Tibial artery (tissue), 4 donors: ENCODE measurements around the gene VPS13D.

Source experiments
- DNase-seq, 2 donors: peaks; one replicate each; pipeline ENCODE4 v3.0.0-alpha.2; 2019
- H3K27ac ChIP-seq, 2 donors: fragments of 200-600 bp; sonication (generic) in 1 of 2; 1 replicate in 1 of 2; 2 replicates in 1 of 2; pipeline ENCODE4 v1.5.1; 2018 to 2019; ENCODE audit warnings: mild to moderate bottlenecking in 1 of 2
- H3K27me3 ChIP-seq, 2 donors: fragments of 200-600 bp; sonication (generic) in 1 of 2; one replicate each; pipeline versions ENCODE4 v1.5.1 to v1.6.0; 2016 to 2019
- H3K36me3 ChIP-seq, 3 donors: fragments of 200-600 bp; sonication (generic) in 2 of 3; one replicate each; pipeline ENCODE4 v1.5.1; 2016 to 2019; ENCODE audit warnings: mild to moderate bottlenecking in 2 of 3
- H3K4me1 ChIP-seq, 4 donors: fragments of 200-600 bp; sonication (generic) in 2 of 4; 1 replicate in 3 of 4; 2 replicates in 1 of 4; pipeline ENCODE4 v1.5.1; 2016 to 2019
- H3K4me3 ChIP-seq, 2 donors: fragments of 200-600 bp; sonication (generic) in 1 of 2; 1 replicate in 1 of 2; 2 replicates in 1 of 2; pipeline ENCODE4 v1.5.1; 2018 to 2019; ENCODE audit warnings: mild to moderate bottlenecking in 2 of 2
- H3K9me3 ChIP-seq, 3 donors: fragments of 200-600 bp; sonication (generic) in 1 of 3; one replicate each; pipeline ENCODE4 v1.5.1; 2016 to 2019
- CTCF ChIP-seq, 2 experiments: fragments of 200-600 bp in 1 of 2; fragments of 450-650 bp in 1 of 2; IDR thresholded peaks; one replicate each; pipeline ENCODE4 v1.5.1; 2017 to 2019; ENCODE audit warnings: antibody characterized with exemption in 2 of 2, mild to moderate bottlenecking in 1 of 2, moderate library complexity in 1 of 2
- intact Hi-C: fragments of 100-400 bp; cut with DNase I; formaldehyde crosslinking; loops from one replicate; pipeline ENCODE4 v1.15.0; 2023; ENCODE audit warnings: low total_unique reads

The VPS13D gene

GRCh38 chr1:12495725-12496124 lies 265.9 kb downstream of the VPS13D start:
- peak in 1 of 2 donors; percentile 65 for DNase-seq
- no peak for TF ChIP-seq CTCF (IDR thresholded peaks at IDR 0.05)
- Histone ChIP-seq H3K4me1 (peaks cover 0 to 58% (median 26%) of the 10 kb centered on the region in 4 donors), H3K27ac (peak overlapping the region; percentile 72 to 78), H3K36me3 (peaks cover 0 to 14% (median 10%) of the 10 kb centered on the region in 3 donors), H3K4me3 (no peak overlapping the region), H3K9me3 (no peaks in the 10 kb centered on the region), H3K27me3 (no peaks in the 10 kb centered on the region)
- intact Hi-C loops = no loop called here

- intact Hi-C loops = no loop called here
- Histone ChIP-seq H3K4me3 (no peak overlapping the region), H3K27ac (peak overlapping the region; percentile 72 to 78), H3K9me3 (no peaks in the 10 kb centered on the region), H3K27me3 (no peaks in the 10 kb centered on the region), H3K36me3 (peaks cover 0 to 10% (median 9%) of the 10 kb centered on the region in 3 donors), H3K4me1 (peaks cover 0 to 58% (median 26%) of the 10 kb centered on the region in 4 donors)
- peak in 1 of 2 donors; percentile 69 for DNase-seq
- peak in 1 of 2 experiments; percentile 26 for TF ChIP-seq CTCF (IDR thresholded peaks at IDR 0.05)
Observed at GRCh38 chr1:12496154-12496961, 266.5 kb downstream of the VPS13D start.

- H3K4me1 ChIP-seq = peaks cover 0 to 54% (median 26%) of the 10 kb centered on the region in 4 donors
- peak overlapping the region; percentile 35 to 72 for H3K27ac ChIP-seq
- no peak for TF ChIP-seq CTCF (IDR thresholded peaks at IDR 0.05)
- no peak overlapping the region for H3K4me3 ChIP-seq
- H3K27me3 ChIP-seq = no peaks in the 10 kb centered on the region
- peaks cover 0 to 28% (median 10%) of the 10 kb centered on the region in 3 donors for H3K36me3 ChIP-seq
- intact Hi-C loops = no loop called here
- DNase-seq = no peak
- H3K9me3 ChIP-seq = no peaks in the 10 kb centered on the region
Observed at GRCh38 chr1:12499539-12500240, 269.9 kb downstream of the VPS13D start.

- DNase-seq = no peak
- intact Hi-C loops = no loop called here
- H3K9me3 ChIP-seq = no peaks in the 10 kb centered on the region
- no peak for TF ChIP-seq CTCF (IDR thresholded peaks at IDR 0.05)
- no peak overlapping the region for H3K4me3 ChIP-seq
- peaks cover 4 to 43% (median 19%) of the 10 kb centered on the region in 3 donors for H3K36me3 ChIP-seq
- H3K27ac ChIP-seq = no peak overlapping the region
- H3K4me1 ChIP-seq = peaks cover 0 to 34% (median 9%) of the 10 kb centered on the region in 4 donors
- H3K27me3 ChIP-seq = no peaks in the 10 kb centered on the region
Observed at GRCh38 chr1:12501661-12502060, 271.8 kb downstream of the VPS13D start.

- Histone ChIP-seq H3K36me3 (peaks cover 7 to 52% (median 25%) of the 10 kb centered on the region in 3 donors), H3K27ac (no peak overlapping the region), H3K4me3 (no peak overlapping the region), H3K9me3 (no peaks in the 10 kb centered on the region), H3K4me1 (peaks cover 0 to 26% (median 2%) of the 10 kb centered on the region in 4 donors), H3K27me3 (no peaks in the 10 kb centered on the region)
- DNase-seq = no peak
- intact Hi-C loops = no loop called here
- TF ChIP-seq CTCF (IDR thresholded peaks at IDR 0.05) = no peak
Observed at GRCh38 chr1:12502336-12503109, 272.7 kb downstream of the VPS13D start.
